Kidney capillary endothelial cell (primary cell): ENCODE data around the gene DGUOK.

Experiments
- DNase-seq: peaks from one replicate; pipeline ENCODE4 v3.0.0-alpha.2; 2018; ENCODE audit warnings: low spot score

Gene DGUOK

GRCh38 chr2:73999881-74000597 lies 73.4 kb downstream of the DGUOK start:
- DNase-seq, result no peak

GRCh38 chr2:74000666-74001065 lies 74.0 kb downstream of the DGUOK start:
- no peak for DNase-seq

DNA sequence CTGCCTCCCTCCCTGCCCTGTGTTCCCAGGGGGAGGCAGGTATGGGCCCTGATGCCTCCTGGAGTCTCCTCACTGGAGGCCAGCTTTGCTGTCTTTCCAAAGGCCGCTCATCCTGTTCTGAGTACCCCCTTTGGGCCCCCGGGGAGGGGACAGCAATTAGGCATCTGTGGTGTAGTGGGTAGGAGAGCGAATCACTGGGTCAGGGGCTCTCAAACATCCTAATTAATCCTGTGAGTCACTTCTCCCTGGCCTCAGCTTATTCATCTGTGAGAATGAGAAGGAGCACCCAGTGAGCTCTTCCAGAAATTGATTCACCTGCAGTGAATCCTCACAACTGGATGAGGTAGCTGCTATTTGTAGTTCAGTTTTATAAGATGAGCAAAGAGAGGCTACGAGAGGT lies 74.4 kb downstream of the DGUOK start:
- no peak for DNase-seq

- DNase-seq, result no peak
Measured at GRCh38 chr2:74001781-74002504, 75.3 kb downstream of the DGUOK start.

- peak; percentile 77 for DNase-seq
Measured at GRCh38 chr2:74002505-74003421, 76.1 kb downstream of the DGUOK start.

GRCh38 chr2:74003494-74004211 lies 77.0 kb downstream of the DGUOK start:
- DNase-seq, result no peak

DNA sequence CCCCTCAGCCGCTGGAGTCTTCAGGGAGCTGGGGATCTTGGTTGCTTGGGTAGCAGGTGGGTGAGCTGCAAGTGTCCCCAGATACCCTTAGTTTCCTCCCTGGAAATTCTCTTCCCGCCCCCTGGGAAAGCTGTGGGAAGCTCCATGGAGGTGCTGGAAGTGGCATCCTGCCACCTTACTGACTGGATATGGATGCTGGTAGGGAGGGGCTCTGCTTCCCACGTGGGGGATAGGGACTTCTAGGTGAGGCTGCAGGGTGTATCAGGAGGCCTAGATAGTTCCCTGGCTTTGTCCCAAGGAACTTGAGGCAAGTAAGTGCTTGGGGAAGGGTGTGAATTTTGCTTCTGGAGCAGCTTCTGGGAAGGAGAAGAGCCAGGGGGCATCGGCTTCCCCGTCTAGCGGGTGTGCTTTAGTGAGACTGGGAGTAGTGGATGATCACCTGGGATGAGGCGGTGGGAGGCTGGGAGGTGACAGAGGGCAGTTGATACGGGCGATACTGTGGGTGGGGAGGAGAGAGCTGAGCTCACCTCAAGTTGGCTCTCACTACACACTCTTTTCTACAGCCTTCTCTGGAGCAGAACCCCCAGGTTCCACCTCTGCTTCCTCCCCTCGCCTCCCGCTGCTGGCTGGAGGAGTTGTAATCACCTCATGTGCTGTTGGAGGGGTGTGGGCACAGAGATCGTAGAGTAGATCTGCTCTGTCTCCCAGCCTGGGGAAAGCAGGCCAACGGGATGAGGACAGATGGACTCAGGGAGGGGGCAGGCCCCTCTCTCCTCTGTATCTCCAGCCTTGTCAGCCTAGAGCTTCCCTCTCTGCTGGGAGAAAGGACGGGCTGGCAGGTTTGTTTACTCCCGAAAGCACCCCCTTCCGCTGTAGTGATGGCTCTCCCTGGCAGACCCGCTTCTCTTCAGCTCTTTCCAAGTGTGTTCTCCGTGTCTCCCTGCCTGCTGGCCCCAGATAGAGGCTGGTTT lies 77.8 kb downstream of the DGUOK start:
- no peak for DNase-seq

DNA sequence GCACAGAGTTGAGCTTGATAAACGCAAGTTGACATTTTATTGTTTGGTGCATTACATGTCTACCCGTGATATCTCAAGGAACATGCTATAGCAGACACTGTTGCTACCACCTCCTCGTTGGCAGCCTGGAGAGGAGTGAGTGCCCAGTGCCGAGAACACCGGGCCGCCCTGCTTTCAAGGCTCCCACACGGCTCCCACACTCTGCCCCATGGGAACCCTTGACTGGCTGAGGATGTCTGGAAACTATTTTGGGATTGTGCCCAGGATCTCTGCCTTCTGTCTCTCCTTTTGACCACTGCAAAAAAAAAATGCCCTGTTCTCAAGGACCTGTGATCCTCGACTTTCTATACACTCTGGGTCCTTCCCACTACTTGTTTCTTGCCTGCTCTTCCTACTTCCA lies 79.1 kb downstream of the DGUOK start:
- no peak for DNase-seq

GRCh38 chr2:74006459-74006858 lies 79.8 kb downstream of the DGUOK start:
- no peak for DNase-seq

DNA sequence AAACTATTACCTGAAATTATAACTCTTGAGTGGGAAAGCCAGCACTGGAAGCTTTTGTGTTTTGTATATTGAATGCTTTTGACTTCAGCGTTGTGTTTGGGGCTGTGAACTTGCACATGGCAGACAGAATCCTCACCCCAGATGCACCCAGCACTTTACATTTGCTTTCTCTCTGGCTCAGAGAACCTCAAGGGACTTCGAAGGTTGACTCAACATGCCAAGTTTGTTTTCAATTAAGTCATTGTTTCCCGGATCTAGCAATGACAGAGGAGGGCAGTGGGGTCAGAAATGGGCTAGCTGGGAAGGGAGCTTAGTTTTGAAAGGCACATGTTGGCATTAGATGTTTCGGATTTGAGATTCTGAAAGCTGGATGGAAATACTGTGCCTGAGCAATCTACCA lies 80.4 kb downstream of the DGUOK start:
- DNase-seq, result no peak

DNA sequence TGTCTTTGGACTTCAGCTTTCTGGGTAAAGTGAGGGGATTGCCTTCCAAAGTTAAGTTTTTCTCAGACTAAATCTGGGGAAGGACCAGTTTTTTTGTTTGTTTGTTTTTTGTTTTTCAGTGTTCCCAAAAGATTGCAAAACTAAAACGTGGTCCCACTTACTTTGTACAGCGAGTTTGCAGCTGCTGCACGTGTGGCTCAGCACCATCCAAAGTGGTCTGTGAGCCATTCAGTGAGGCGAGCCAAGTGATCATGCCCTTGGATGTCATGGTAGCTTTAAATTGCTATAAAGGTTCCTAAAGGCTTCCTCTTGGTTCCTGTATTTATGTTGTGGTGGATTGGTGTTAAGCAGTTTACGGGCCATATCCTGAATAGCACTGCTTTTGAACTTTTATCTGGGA lies 81.0 kb downstream of the DGUOK start:
- DNase-seq, result no peak
